Measurements from ENCODE around the gene PDSS2. TPM values are rescaled to one million over a fixed set of nuclear protein-coding genes. Genes with fewer than 3 reads are reported as not detected.
"Not testable (repeated sequence)": the region's sequence is repeated elsewhere in the genome, so short reads cannot be mapped to it uniquely, and the experiment has no call there.

PDSS2 gene
- total RNA-seq, 1 donor from 2014 or later: 6.6 TPM

- DNase-seq: peak; percentile 77
Measured at GRCh38 chr6:107318100-107318736, 141.1 kb downstream of the PDSS2 start.

GRCh38 chr6:107315114-107315513 is 144.2 kb downstream of the PDSS2 start:
- no peak for DNase-seq

- DNase-seq: no peak
Measured at GRCh38 chr6:107314531-107314939, 144.8 kb downstream of the PDSS2 start.

GRCh38 chr6:107313776-107314175 is 145.6 kb downstream of the PDSS2 start:
- DNase-seq: no peak

- DNase-seq: no peak
Measured at GRCh38 chr6:107310362-107310761, 149.0 kb downstream of the PDSS2 start.

GRCh38 chr6:107308677-107309076 is 150.7 kb downstream of the PDSS2 start:
- no peak for DNase-seq

- not testable (repeated sequence) for DNase-seq
Measured at GRCh38 chr6:107305994-107306393, 153.4 kb downstream of the PDSS2 start.

GRCh38 chr6:107305391-107305790 is 154.0 kb downstream of the PDSS2 start:
- DNase-seq: no peak

- no peak for DNase-seq
Measured at GRCh38 chr6:107304421-107305025, 154.8 kb downstream of the PDSS2 start.

- no peak for DNase-seq
Measured at GRCh38 chr6:107293350-107293749, 166.0 kb downstream of the PDSS2 start.

GRCh38 chr6:107292715-107293271 is 166.6 kb downstream of the PDSS2 start:
- DNase-seq: no peak

GRCh38 chr6:107290491-107290890 is 168.9 kb downstream of the PDSS2 start:
- DNase-seq: no peak

- not testable (repeated sequence) for DNase-seq
Measured at GRCh38 chr6:107289258-107289657, 170.1 kb downstream of the PDSS2 start.

- DNase-seq: not testable (repeated sequence)
Measured at GRCh38 chr6:107285683-107286082, 173.7 kb downstream of the PDSS2 start.

GRCh38 chr6:107284805-107285204 is 174.6 kb downstream of the PDSS2 start:
- no peak for DNase-seq

- no peak for DNase-seq
Measured at GRCh38 chr6:107280791-107281190, 178.6 kb downstream of the PDSS2 start.

GRCh38 chr6:107280001-107280400 is 179.4 kb downstream of the PDSS2 start:
- DNase-seq: not testable (repeated sequence)

GRCh38 chr6:107275330-107275865 is 184.0 kb downstream of the PDSS2 start:
- DNase-seq: no peak

GRCh38 chr6:107274288-107274687 is 185.1 kb downstream of the PDSS2 start:
- DNase-seq: no peak

- DNase-seq: no peak
Measured at GRCh38 chr6:107272246-107272645, 187.1 kb downstream of the PDSS2 start.

- no peak for DNase-seq
Measured at GRCh38 chr6:107271208-107271790, 188.1 kb downstream of the PDSS2 start.

GRCh38 chr6:107267634-107268033 is 191.7 kb downstream of the PDSS2 start:
- no peak for DNase-seq

- DNase-seq: no peak
Measured at GRCh38 chr6:107267006-107267405, 192.4 kb downstream of the PDSS2 start.

GRCh38 chr6:107266563-107266962 is 192.8 kb downstream of the PDSS2 start:
- no peak for DNase-seq

Data from dermis blood vessel endothelial cell (primary cell).